ENCODE data around the gene VARS2. TPM values are rescaled to one million over a fixed set of nuclear protein-coding genes. Genes with fewer than 3 reads are reported as not detected.

The VARS2 gene
- total and polyA plus RNA-seq, 9 of the 15 experiments (the other 6 are each of a cell fraction or from before 2014, with no cell fraction given), result 1.6 to 53.6 (median 29.9) TPM

DNA sequence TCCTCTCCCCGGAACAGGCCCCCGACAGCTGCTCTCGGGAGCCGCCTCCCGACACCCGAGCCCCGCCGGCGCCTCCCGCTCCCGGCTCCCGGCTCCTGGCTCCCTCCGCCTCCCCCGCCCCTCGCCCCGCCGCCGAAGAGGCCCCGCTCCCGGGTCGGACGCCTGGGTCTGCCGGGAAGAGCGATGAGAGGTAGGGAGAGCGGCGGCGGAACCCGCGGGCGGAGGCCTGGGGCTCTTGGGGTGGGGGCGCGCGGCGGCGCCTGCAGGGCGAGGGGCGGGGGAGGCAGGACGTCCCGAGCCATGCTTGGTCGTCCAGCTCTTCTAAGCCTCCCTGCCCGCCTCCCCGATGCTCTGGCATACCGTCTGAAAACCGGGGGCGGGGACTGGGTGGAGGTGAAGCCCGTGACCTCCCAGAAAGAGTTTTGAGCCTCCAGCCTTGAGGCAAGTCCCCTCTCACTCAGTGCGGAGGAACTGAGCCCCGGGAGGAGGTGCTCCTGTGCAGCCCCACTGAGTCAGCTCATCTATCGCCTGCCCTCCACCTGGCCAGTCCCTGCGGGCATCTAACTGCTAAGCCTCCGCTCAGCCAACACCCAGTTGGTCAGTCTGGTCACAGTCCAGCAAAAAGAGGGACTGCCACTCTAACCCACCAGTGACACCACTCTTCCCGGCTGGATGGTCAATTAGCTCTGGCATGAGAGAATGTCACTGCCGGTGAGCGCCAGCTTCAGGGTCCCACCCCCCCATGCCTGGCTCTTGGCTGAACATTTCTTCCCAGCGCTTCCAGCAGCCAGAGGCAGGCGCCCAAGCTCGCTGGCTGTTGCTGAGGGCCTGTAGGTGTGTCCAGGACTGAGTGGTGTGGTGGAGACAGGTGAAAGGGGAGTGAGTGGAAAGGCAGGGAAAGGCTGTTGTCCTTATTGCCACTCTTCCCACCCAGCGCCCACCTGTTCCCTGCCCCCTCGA, 29.2 kb upstream of the VARS2 start (continued):
- TF ChIP-seq, protein P1, sequence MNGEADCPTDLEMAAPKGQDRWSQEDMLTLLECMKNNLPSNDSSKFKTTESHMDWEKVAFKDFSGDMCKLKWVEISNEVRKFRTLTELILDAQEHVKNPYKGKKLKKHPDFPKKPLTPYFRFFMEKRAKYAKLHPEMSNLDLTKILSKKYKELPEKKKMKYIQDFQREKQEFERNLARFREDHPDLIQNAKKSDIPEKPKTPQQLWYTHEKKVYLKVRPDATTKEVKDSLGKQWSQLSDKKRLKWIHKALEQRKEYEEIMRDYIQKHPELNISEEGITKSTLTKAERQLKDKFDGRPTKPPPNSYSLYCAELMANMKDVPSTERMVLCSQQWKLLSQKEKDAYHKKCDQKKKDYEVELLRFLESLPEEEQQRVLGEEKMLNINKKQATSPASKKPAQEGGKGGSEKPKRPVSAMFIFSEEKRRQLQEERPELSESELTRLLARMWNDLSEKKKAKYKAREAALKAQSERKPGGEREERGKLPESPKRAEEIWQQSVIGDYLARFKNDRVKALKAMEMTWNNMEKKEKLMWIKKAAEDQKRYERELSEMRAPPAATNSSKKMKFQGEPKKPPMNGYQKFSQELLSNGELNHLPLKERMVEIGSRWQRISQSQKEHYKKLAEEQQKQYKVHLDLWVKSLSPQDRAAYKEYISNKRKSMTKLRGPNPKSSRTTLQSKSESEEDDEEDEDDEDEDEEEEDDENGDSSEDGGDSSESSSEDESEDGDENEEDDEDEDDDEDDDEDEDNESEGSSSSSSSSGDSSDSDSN (IDR thresholded peaks at IDR 0.05; ENCODE audit: borderline replicate concordance in 1 of 2, low read depth in 2 of 2, low read length in 2 of 2), result 0 out of 4 replicates have a peak, but pooled peaks of 1 of the 2 experiments have one; percentile 82
- TF ChIP-seq GTF2B (IDR thresholded peaks at IDR 0.05; ENCODE audit: extremely low read depth, insufficient read length), result no peak
- 0 out of 2 replicates have a peak, but pooled peaks have one; percentile 9 for TF ChIP-seq ZBTB40 (IDR thresholded peaks at IDR 0.05)
- TF ChIP-seq ZBTB40 (CRISPR knock-in tag; IDR thresholded peaks at IDR 0.05), result no peak
- TF ChIP-seq KAT7 (CRISPR knock-in tag; IDR thresholded peaks at IDR 0.05; ENCODE audit: borderline replicate concordance), result 0 out of 2 replicates have a peak, but pooled peaks have one; percentile 43
- peak; percentile 15; the same call in 1 of the 2 replicates for TF ChIP-seq RB1 (IDR thresholded peaks at IDR 0.05; ENCODE audit: low read depth)
- TF ChIP-seq YY1 (IDR thresholded peaks at IDR 0.05; ENCODE audit: borderline replicate concordance in 1 of 3, control insufficient read depth in 1 of 3, extremely low read depth in 1 of 3, insufficient read depth in 3 of 3, insufficient read length in 1 of 3, insufficient replicate concordance in 2 of 3, low read depth in 1 of 3, low read length in 2 of 3), result peak in 1 of 3 experiments; percentile 1

Measured in K562 (cell line).